A549 (cell line): Measurements from ENCODE around the gene COBLL1. TPM values are rescaled to one million over a fixed set of nuclear protein-coding genes. Genes with fewer than 3 reads are reported as not detected.

ENCODE experiments used
- ATAC-seq, 2 experiments: fragments of 200-7000 bp in 1 of 2; fragments of >200 bp in 1 of 2; cut with Nextera tagmentation in 1 of 2; cut with Tn5 transposase in 1 of 2; 3 replicates each; pipeline versions ENCODE4 v1.8.0 to v1.9.1; 2018 to 2020; ENCODE audit warnings: mild to moderate bottlenecking in 1 of 2, moderate library complexity in 1 of 2
- CTCF ChIA-PET: fragments of 300-600 bp; sonication (Branson Sonifier 250); formaldehyde crosslinking; extraction: SDS; loops from one replicate; lab custom pipeline; 2021; ENCODE audit warnings: antibody characterized with exemption, inconsistent platforms; lab: Yijun Ruan, JAX
- POLR2A ChIA-PET: fragments of 350-600 bp; formaldehyde crosslinking; extraction: SDS; loops from one replicate; lab custom pipeline; 2021; ENCODE audit warnings: antibody characterized with exemption, inconsistent platforms; lab: Yijun Ruan, JAX
- DNase-seq, 2 experiments: peaks; one replicate each; pipeline versions ENCODE4 v3.0.0 to v3.0.0-alpha.2; 2011 to 2016; ENCODE audit warnings: low read depth in 1 of 2, low spot score in 1 of 2
- FAIRE-seq: peaks from 2 replicates; lab custom pipeline; 2011; peaks lifted over from hg19 to GRCh38; lab: Jason Lieb, UNC
- H3K27ac ChIP-seq, 2 experiments: fragments of >200 bp; sonication (Bioruptor Twin); formaldehyde crosslinking; 3 replicates each; pipeline ENCODE4 v1.5.1; 2016 to 2017
- H3K4me1 ChIP-seq: fragments of >200 bp; sonication (Bioruptor Twin); formaldehyde crosslinking; 3 replicates; pipeline ENCODE4 v1.6.1; 2016
- H3K4me2 ChIP-seq: fragments of >200 bp; sonication (Bioruptor Twin); formaldehyde crosslinking; 3 replicates; pipeline ENCODE4 v1.6.1; 2016
- H3K4me3 ChIP-seq: fragments of >200 bp; sonication (Bioruptor Twin); formaldehyde crosslinking; 3 replicates; pipeline ENCODE4 v1.5.1; 2016
- H3K9me3 ChIP-seq: fragments of >200 bp; sonication (Bioruptor Twin); formaldehyde crosslinking; 3 replicates; pipeline ENCODE4 v1.6.1; 2016
- BHLHE40 ChIP-seq: IDR thresholded peaks from 2 replicates; pipeline ENCODE4 v1.6.1; 2012; ENCODE audit warnings: low read depth, low read length, inconsistent platforms
- CBX8 ChIP-seq: fragments of 200-600 bp; sonication (generic); IDR thresholded peaks from 2 replicates; pipeline ENCODE4 v1.6.1; 2016
- CEBPB ChIP-seq, 2 experiments: fragments of >200 bp in 1 of 2; sonication (Bioruptor Twin) in 1 of 2; formaldehyde crosslinking in 1 of 2; IDR thresholded peaks; 2 replicates each; pipeline ENCODE4 v1.6.1; 2012 to 2016
- CHD4 ChIP-seq: fragments of 200-600 bp; sonication (generic); IDR thresholded peaks from 2 replicates; pipeline ENCODE4 v1.6.1; 2016; ENCODE audit warnings: antibody characterized with exemption, mild to moderate bottlenecking, borderline replicate concordance
- EHMT2 ChIP-seq: fragments of 200-600 bp; sonication (generic); IDR thresholded peaks from 2 replicates; pipeline ENCODE4 v1.6.1; 2016; ENCODE audit warnings: antibody characterized with exemption, low read depth, mild to moderate bottlenecking, moderate library complexity
- FOSL2 ChIP-seq, 2 experiments: fragments of 450-650 bp in 1 of 2; fragments of >200 bp in 1 of 2; sonication (Bioruptor Twin) in 1 of 2; formaldehyde crosslinking; IDR thresholded peaks; 2 replicates each; pipeline versions ENCODE4 v1.5.0 to v1.6.1; 2016 to 2020; ENCODE audit warnings: mild to moderate bottlenecking in 1 of 2, moderate library complexity in 1 of 2
- FOXS1 ChIP-seq: fragments of 250-450 bp; sonication (Bioruptor Pico); IDR thresholded peaks from 2 replicates; pipeline ENCODE4 v1.5.0; 2020; ENCODE audit warnings: mild to moderate bottlenecking, moderate library complexity
- HEYL ChIP-seq: fragments of 250-450 bp; sonication (Bioruptor Pico); IDR thresholded peaks from 2 replicates; pipeline ENCODE4 v1.8.0; 2021; ENCODE audit warnings: mild to moderate bottlenecking, moderate library complexity
- MAX ChIP-seq: IDR thresholded peaks from 2 replicates; pipeline ENCODE4 v1.6.1; 2012
- NFE2L2 ChIP-seq: fragments of 150-350 bp; conservative IDR thresholded peaks from 2 replicates; pipeline ENCODE4 v1.6.1; 2014; ENCODE audit warnings: low read length
- NPAS2 ChIP-seq: fragments of 250-450 bp; sonication (Bioruptor Pico); IDR thresholded peaks from 2 replicates; pipeline ENCODE4 v1.8.0; 2022; ENCODE audit warnings: mild to moderate bottlenecking, moderate library complexity, borderline replicate concordance
- PHF8 ChIP-seq: fragments of 200-600 bp; sonication (generic); IDR thresholded peaks from 2 replicates; pipeline ENCODE4 v1.6.1; 2016; ENCODE audit warnings: low read depth, mild to moderate bottlenecking, antibody characterized with exemption, moderate library complexity, borderline replicate concordance
- POLR2A ChIP-seq: IDR thresholded peaks from 2 replicates; pipeline ENCODE4 v1.6.1; 2012; ENCODE audit warnings: mild to moderate bottlenecking, low read length
- POLR2AphosphoS2 ChIP-seq: conservative IDR thresholded peaks from 2 replicates; pipeline ENCODE4 v1.6.1; 2012; ENCODE audit warnings: low read length, improper control_type of control experiment, inconsistent platforms
- RARB ChIP-seq: fragments of 250-450 bp; sonication (Bioruptor Pico); IDR thresholded peaks from 2 replicates; pipeline ENCODE4 v1.8.0; 2021; ENCODE audit warnings: mild to moderate bottlenecking, moderate library complexity
- SMC3 ChIP-seq: fragments of >200 bp; sonication (Bioruptor Twin); formaldehyde crosslinking; IDR thresholded peaks from 3 replicates; pipeline ENCODE4 v1.6.1; 2018; ENCODE audit warnings: inconsistent platforms
- SREBF2 ChIP-seq: fragments of 450-650 bp; IDR thresholded peaks from 2 replicates; pipeline ENCODE4 v1.6.1; 2014; ENCODE audit warnings: mild to moderate bottlenecking, moderate library complexity
- TFCP2L1 ChIP-seq: fragments of 250-450 bp; sonication (Bioruptor Pico); IDR thresholded peaks from 2 replicates; pipeline ENCODE4 v1.5.0; 2021; ENCODE audit warnings: mild to moderate bottlenecking
- ZC3H11A ChIP-seq: fragments of 450-650 bp; IDR thresholded peaks from 2 replicates; pipeline ENCODE4 v1.6.1; 2014; ENCODE audit warnings: antibody characterized with exemption, mild to moderate bottlenecking
- ZFP36 ChIP-seq: fragments of 450-650 bp; IDR thresholded peaks from 2 replicates; pipeline ENCODE4 v1.6.1; 2014; ENCODE audit warnings: borderline replicate concordance; ENCODE audit not compliant: partially characterized antibody
- WGBS: methylation state at CpG from one replicate; pipeline ENCODE4 v1.1.6; 2017; ENCODE audit errors: missing lambda C conversion rate; 5-methylcytosine and 5-hydroxymethylcytosine counted together
- polyA plus RNA-seq, 4 experiments: library from polyadenylated mRNA; depleted of rRNA in 3 of 4; stranded (reverse); fragments of >200 nt; fragmentation: RNase III in 1 of 4; extraction: RNeasy Plus Mini Kit Qiagen cat#74134 plus additional on column Dnase treatment in 1 of 4; gene quantifications; 2 replicates in 3 of 4; 3 replicates in 1 of 4; pipeline ENCODE4 v1.2.3, GENCODE V29; 2011 to 2017
- TF ChIP-seq, protein P1 (sequence below): IDR thresholded peaks from 2 replicates; pipeline ENCODE4 v1.6.1; 2012; ENCODE audit warnings: low read depth, borderline replicate concordance
- TF ChIP-seq, protein P2 (sequence below): fragments of 250-450 bp; sonication (Bioruptor Pico); IDR thresholded peaks from 2 replicates; pipeline ENCODE4 v1.5.0; 2020; ENCODE audit warnings: low read depth, mild to moderate bottlenecking, moderate library complexity

The COBLL1 gene
- polyA plus RNA-seq, 2 of the 4 experiments (the other 2 are of a cell fraction), result 2.6 to 5.3 TPM

- TF ChIP-seq EHMT2 (no peak), NFE2L2 (no peak), BHLHE40 (no peak), NPAS2 (CRISPR knock-in tag) (no peak), FOXS1 (CRISPR knock-in tag) (no peak), HEYL (CRISPR knock-in tag) (no peak)
- TF ChIP-seq, protein P1, sequence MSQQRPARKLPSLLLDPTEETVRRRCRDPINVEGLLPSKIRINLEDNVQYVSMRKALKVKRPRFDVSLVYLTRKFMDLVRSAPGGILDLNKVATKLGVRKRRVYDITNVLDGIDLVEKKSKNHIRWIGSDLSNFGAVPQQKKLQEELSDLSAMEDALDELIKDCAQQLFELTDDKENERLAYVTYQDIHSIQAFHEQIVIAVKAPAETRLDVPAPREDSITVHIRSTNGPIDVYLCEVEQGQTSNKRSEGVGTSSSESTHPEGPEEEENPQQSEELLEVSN, result no peak
- DNase-seq (no peak), ATAC-seq (no peak), FAIRE-seq (no peak)
- no peak overlapping the region for H3K4me2 ChIP-seq
- H3K4me1 ChIP-seq, result peaks cover 2% of the 10 kb centered on the region; the same call in 2 of the 3 replicates
- WGBS, result 95% methylated on average over 4 of the region's 4 CpGs
- H3K27ac ChIP-seq, result no peak overlapping the region
- H3K4me3 ChIP-seq, result no peak overlapping the region
- no peaks in the 10 kb centered on the region for H3K9me3 ChIP-seq
- ChIA-PET CTCF (interaction anchor here (1.5 to 2.4 kb wide), 2 partner anchors 9 to 10 kb away, joined by 3 to 17 read pairs; partner anchors contain the start of gene COBLL1), POLR2A (no interaction called here)
These were observed 9.7 kb downstream of the COBLL1 start for GRCh38 chr2:164831887-164832286.

- Histone ChIP-seq H3K4me1 (peaks cover 9% of the 10 kb centered on the region; the same call in 2 of the 3 replicates), H3K4me2 (no peak overlapping the region), H3K9me3 (no peaks in the 10 kb centered on the region), H3K27ac (no peak overlapping the region), H3K4me3 (no peak overlapping the region)
- FAIRE-seq (no peak), DNase-seq (no peak), ATAC-seq (no peak)
- WGBS, result 85% methylated on average over 1 of the region's 1 CpG
- CTCF ChIA-PET, result interaction anchor here (0.8 to 2.4 kb wide), 3 partner anchors 10 to 11 kb away, joined by 3 to 17 read pairs (median 3); partner anchors contain the start of gene COBLL1
- TF ChIP-seq SMC3 (no peak), RARB (no peak), CHD4 (no peak), MAX (no peak), ZFP36 (no peak), POLR2A (no peak), CEBPB (IDR thresholded peaks at IDR 0.05) (no peak), ZC3H11A (no peak), FOXS1 (CRISPR knock-in tag) (no peak), FOSL2 (IDR thresholded peaks at IDR 0.05) (no peak), FOSL2 (CRISPR knock-in tag; IDR thresholded peaks at IDR 0.05) (no peak), TFCP2L1 (CRISPR knock-in tag) (no peak), CBX8 (no peak), BHLHE40 (no peak), PHF8 (no peak), POLR2AphosphoS2 (no peak), SREBF2 (no peak)
- TF ChIP-seq, protein P1, result no peak
- TF ChIP-seq, protein P2, sequence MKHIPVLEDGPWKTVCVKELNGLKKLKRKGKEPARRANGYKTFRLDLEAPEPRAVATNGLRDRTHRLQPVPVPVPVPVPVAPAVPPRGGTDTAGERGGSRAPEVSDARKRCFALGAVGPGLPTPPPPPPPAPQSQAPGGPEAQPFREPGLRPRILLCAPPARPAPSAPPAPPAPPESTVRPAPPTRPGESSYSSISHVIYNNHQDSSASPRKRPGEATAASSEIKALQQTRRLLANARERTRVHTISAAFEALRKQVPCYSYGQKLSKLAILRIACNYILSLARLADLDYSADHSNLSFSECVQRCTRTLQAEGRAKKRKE (CRISPR knock-in tag), result no peak
- POLR2A ChIA-PET, result no interaction called here
These were observed 10.4 kb downstream of the COBLL1 start for GRCh38 chr2:164831180-164831579.
